WTC11 (cell line): ENCODE results near the gene SPATA6. TPM values are rescaled to one million over a fixed set of nuclear protein-coding genes. Genes with fewer than 3 reads are reported as not detected.

Experiments used
- ATAC-seq: fragments of 200-7000 bp; cut with Tn5 transposase; 2 replicates; pipeline ENCODE4 v1.10.0; 2021; ENCODE audit warnings: mild to moderate bottlenecking, moderate library complexity
- CTCF ChIA-PET: fragments of 300-600 bp; sonication (Branson Sonifier 250); formaldehyde crosslinking; loops from one replicate; lab custom pipeline; 2021; ENCODE audit warnings: antibody characterized with exemption; lab: Charles Lee
- POLR2A ChIA-PET: fragments of 350-600 bp; sonication (Branson Sonifier 250); formaldehyde crosslinking; loops from one replicate; lab custom pipeline; 2021; ENCODE audit warnings: antibody characterized with exemption; lab: Charles Lee
- DNase-seq: peaks from one replicate; pipeline ENCODE4 v3.0.0; 2021; ENCODE audit warnings: low spot score
- H3K27ac Mint-ChIP-seq: 2 replicates; pipeline ENCODE4 v1.8.0; 2021; ENCODE audit warnings: mixed read lengths
- H3K27me3 Mint-ChIP-seq: 2 replicates; pipeline ENCODE4 v1.8.0; 2021; ENCODE audit warnings: low read depth, mild to moderate bottlenecking, moderate library complexity, mixed read lengths
- H3K36me3 Mint-ChIP-seq: 2 replicates; pipeline ENCODE4 v1.8.0; 2021; ENCODE audit warnings: mixed read lengths
- H3K4me1 Mint-ChIP-seq: 2 replicates; pipeline ENCODE4 v1.8.0; 2022; ENCODE audit warnings: mixed read lengths
- H3K4me3 Mint-ChIP-seq: 2 replicates; pipeline ENCODE4 v1.8.0; 2021; ENCODE audit warnings: mild to moderate bottlenecking, moderate library complexity, mixed read lengths
- H3K9me3 Mint-ChIP-seq: 2 replicates; pipeline ENCODE4 v1.8.0; 2021; ENCODE audit warnings: mixed read lengths
- AR ChIP-seq: fragments of 250-450 bp; sonication (Bioruptor Pico); IDR thresholded peaks from 2 replicates; pipeline ENCODE4 v1.9.0; 2021; ENCODE audit warnings: mild to moderate bottlenecking
- E2F1 ChIP-seq: sonication (generic); formaldehyde crosslinking; IDR thresholded peaks from 2 replicates; pipeline ENCODE4 v1.8.0; 2022; ENCODE audit warnings: mild to moderate bottlenecking, missing genetic modification reagents
- ELF4 ChIP-seq: sonication (generic); formaldehyde crosslinking; IDR thresholded peaks from 2 replicates; pipeline ENCODE4 v1.8.1; 2022; ENCODE audit warnings: low read depth, mild to moderate bottlenecking, moderate library complexity, missing genetic modification reagents
- HMGA2 ChIP-seq: fragments of 250-450 bp; sonication (Bioruptor Pico); IDR thresholded peaks from 2 replicates; pipeline ENCODE4 v1.4.0; 2021; ENCODE audit warnings: mild to moderate bottlenecking, moderate library complexity
- IRF2 ChIP-seq: sonication (generic); formaldehyde crosslinking; IDR thresholded peaks from 2 replicates; pipeline ENCODE4 v1.8.0; 2022; ENCODE audit warnings: low read depth, missing genetic modification reagents, borderline replicate concordance
- NR1H2 ChIP-seq: sonication (generic); formaldehyde crosslinking; IDR thresholded peaks from 2 replicates; pipeline ENCODE4 v1.9.0; 2021; ENCODE audit warnings: mild to moderate bottlenecking, moderate library complexity, missing genetic modification reagents
- OVOL2 ChIP-seq: fragments of 250-450 bp; sonication (Bioruptor Pico); IDR thresholded peaks from 2 replicates; pipeline ENCODE4 v1.9.0; 2021; ENCODE audit warnings: mild to moderate bottlenecking, borderline replicate concordance
- RELA ChIP-seq: sonication (generic); formaldehyde crosslinking; IDR thresholded peaks from 2 replicates; pipeline ENCODE4 v1.8.1; 2022; ENCODE audit warnings: missing genetic modification reagents, mild to moderate bottlenecking, borderline replicate concordance
- TEAD4 ChIP-seq: sonication (generic); formaldehyde crosslinking; IDR thresholded peaks from 2 replicates; pipeline ENCODE4 v1.8.0; 2022; ENCODE audit warnings: mild to moderate bottlenecking, missing genetic modification reagents
- TP53 ChIP-seq: sonication (generic); formaldehyde crosslinking; IDR thresholded peaks from 2 replicates; pipeline ENCODE4 v1.8.1; 2023; ENCODE audit warnings: mild to moderate bottlenecking, missing genetic modification reagents
- USF1 ChIP-seq: sonication (generic); formaldehyde crosslinking; IDR thresholded peaks from 2 replicates; pipeline ENCODE4 v1.8.0; 2022; ENCODE audit warnings: mild to moderate bottlenecking, missing genetic modification reagents
- ZNF281 ChIP-seq: sonication (generic); formaldehyde crosslinking; IDR thresholded peaks from 2 replicates; pipeline ENCODE4 v1.8.0; 2023; ENCODE audit warnings: mild to moderate bottlenecking, missing genetic modification reagents
- ZNF396 ChIP-seq: fragments of 250-450 bp; sonication (Bioruptor Pico); IDR thresholded peaks from 2 replicates; pipeline ENCODE4 v1.8.0; 2021; ENCODE audit warnings: mild to moderate bottlenecking, moderate library complexity, borderline replicate concordance
- ZNF423 ChIP-seq: fragments of 250-450 bp; sonication (Bioruptor Pico); IDR thresholded peaks from 2 replicates; pipeline ENCODE4 v2.1.2; 2022; ENCODE audit warnings: mild to moderate bottlenecking, moderate library complexity
- ZNF671 ChIP-seq: fragments of 250-450 bp; sonication (Bioruptor Pico); IDR thresholded peaks from 2 replicates; pipeline ENCODE4 v1.8.0; 2021; ENCODE audit warnings: mild to moderate bottlenecking
- total RNA-seq: library from RNA; stranded (reverse); gene quantifications from 3 replicates; pipeline ENCODE4 v1.2.3, GENCODE V29; 2021
- TF ChIP-seq, protein P1 (sequence below): sonication (generic); formaldehyde crosslinking; IDR thresholded peaks from 2 replicates; pipeline ENCODE4 v1.8.1; 2023; ENCODE audit warnings: mild to moderate bottlenecking, missing genetic modification reagents
- TF ChIP-seq, protein P2 (sequence below): sonication (generic); formaldehyde crosslinking; IDR thresholded peaks from 2 replicates; pipeline ENCODE4 v1.8.1; 2022; ENCODE audit warnings: low read depth, mild to moderate bottlenecking, moderate library complexity, missing genetic modification reagents, borderline replicate concordance
- TF ChIP-seq, protein P3 (sequence below): sonication (generic); formaldehyde crosslinking; IDR thresholded peaks from 2 replicates; pipeline ENCODE4 v1.8.0; 2022; ENCODE audit warnings: mild to moderate bottlenecking, missing genetic modification reagents
- TF ChIP-seq, protein P4 (sequence below): fragments of 250-450 bp; sonication (Bioruptor Pico); conservative IDR thresholded peaks from 2 replicates; pipeline ENCODE4 v1.9.0; 2021; ENCODE audit warnings: mild to moderate bottlenecking
- TF ChIP-seq, protein P5 (sequence below): sonication (generic); formaldehyde crosslinking; IDR thresholded peaks from 2 replicates; pipeline ENCODE4 v1.8.1; 2023; ENCODE audit warnings: mild to moderate bottlenecking, missing genetic modification reagents, moderate library complexity

The SPATA6 gene
- total RNA-seq, 1 experiment from 2014 or later, result 17.7 TPM

DNA sequence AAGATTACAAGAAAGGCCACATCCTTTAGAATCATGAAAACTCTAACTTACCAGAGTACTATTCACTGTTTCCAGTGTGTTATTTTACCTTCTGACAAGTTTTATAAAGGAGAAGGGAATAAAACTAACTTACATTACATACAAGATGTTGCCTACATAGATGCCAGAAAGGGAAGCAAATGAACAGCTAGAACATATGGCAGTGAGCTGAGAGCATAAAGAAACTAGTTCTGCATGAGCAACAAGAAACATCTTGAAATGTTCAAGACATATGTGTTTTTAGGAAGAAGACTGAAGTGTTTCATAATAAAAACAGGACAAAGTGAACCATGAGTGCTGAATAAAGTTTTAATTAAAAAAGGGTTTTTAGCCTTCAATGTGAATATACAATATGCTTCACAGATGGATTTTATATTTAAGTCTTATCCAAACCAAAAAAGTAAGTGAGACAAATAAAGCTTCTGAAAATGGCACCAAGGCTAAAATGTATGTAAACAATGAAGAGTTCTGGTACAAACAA is 210.1 kb downstream of the SPATA6 start:
- Mint-ChIP-seq H3K9me3 (peaks cover 12% of the 10 kb centered on the region), H3K36me3 (no peaks in the 10 kb centered on the region; the same call in 1 of the 2 replicates), H3K27me3 (no peaks in the 10 kb centered on the region; the same call in 1 of the 2 replicates), H3K4me1 (no peaks in the 10 kb centered on the region), H3K4me3 (no peak overlapping the region), H3K27ac (no peak overlapping the region)
- ChIA-PET CTCF (no interaction called here), POLR2A (no interaction called here)
- DNase-seq (no peak), ATAC-seq (no peak)
- TF ChIP-seq ZNF423 (CRISPR knock-in tag), result no peak
- no peak for TF ChIP-seq HMGA2
- no peak for TF ChIP-seq TEAD4
- TF ChIP-seq, protein P1, sequence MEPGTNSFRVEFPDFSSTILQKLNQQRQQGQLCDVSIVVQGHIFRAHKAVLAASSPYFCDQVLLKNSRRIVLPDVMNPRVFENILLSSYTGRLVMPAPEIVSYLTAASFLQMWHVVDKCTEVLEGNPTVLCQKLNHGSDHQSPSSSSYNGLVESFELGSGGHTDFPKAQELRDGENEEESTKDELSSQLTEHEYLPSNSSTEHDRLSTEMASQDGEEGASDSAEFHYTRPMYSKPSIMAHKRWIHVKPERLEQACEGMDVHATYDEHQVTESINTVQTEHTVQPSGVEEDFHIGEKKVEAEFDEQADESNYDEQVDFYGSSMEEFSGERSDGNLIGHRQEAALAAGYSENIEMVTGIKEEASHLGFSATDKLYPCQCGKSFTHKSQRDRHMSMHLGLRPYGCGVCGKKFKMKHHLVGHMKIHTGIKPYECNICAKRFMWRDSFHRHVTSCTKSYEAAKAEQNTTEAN (CRISPR knock-in tag), result no peak
- TF ChIP-seq, protein P2, sequence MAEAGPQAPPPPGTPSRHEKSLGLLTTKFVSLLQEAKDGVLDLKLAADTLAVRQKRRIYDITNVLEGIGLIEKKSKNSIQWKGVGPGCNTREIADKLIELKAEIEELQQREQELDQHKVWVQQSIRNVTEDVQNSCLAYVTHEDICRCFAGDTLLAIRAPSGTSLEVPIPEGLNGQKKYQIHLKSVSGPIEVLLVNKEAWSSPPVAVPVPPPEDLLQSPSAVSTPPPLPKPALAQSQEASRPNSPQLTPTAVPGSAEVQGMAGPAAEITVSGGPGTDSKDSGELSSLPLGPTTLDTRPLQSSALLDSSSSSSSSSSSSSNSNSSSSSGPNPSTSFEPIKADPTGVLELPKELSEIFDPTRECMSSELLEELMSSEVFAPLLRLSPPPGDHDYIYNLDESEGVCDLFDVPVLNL (CRISPR knock-in tag), result no peak
- no peak for TF ChIP-seq USF1
- TF ChIP-seq, protein P3, sequence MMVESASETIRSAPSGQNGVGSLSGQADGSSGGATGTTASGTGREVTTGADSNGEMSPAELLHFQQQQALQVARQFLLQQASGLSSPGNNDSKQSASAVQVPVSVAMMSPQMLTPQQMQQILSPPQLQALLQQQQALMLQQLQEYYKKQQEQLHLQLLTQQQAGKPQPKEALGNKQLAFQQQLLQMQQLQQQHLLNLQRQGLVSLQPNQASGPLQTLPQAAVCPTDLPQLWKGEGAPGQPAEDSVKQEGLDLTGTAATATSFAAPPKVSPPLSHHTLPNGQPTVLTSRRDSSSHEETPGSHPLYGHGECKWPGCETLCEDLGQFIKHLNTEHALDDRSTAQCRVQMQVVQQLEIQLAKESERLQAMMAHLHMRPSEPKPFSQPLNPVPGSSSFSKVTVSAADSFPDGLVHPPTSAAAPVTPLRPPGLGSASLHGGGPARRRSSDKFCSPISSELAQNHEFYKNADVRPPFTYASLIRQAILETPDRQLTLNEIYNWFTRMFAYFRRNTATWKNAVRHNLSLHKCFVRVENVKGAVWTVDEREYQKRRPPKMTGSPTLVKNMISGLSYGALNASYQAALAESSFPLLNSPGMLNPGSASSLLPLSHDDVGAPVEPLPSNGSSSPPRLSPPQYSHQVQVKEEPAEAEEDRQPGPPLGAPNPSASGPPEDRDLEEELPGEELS (CRISPR knock-in tag), result no peak
- no peak for TF ChIP-seq ZNF396 (CRISPR knock-in tag)
- TF ChIP-seq ELF4 (CRISPR knock-in tag), result no peak

DNA sequence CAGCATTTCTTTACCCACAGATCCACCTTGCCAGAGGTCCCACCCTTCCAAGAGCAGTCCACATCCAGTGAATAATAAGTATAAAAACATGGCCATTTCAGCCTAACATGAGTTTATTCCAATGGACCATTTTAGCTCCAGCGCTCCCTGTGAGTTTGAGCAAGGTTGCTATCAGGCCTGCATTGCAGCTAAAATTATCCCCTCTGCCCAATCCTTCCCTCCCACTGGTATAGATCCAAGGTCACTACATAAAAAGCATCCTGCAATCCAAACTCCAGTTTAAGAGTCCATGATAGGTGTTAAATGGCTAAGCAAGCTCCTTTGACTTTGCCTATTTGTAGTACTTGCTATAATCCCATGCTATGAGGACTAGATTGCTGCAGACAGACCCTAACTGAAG is 213.9 kb downstream of the SPATA6 start:
- POLR2A ChIA-PET, result no interaction called here
- Mint-ChIP-seq H3K36me3 (no peaks in the 10 kb centered on the region), H3K4me3 (no peak overlapping the region), H3K27ac (no peak overlapping the region), H3K9me3 (no peaks in the 10 kb centered on the region), H3K4me1 (no peaks in the 10 kb centered on the region), H3K27me3 (no peaks in the 10 kb centered on the region; the same call in 1 of the 2 replicates)
- CTCF ChIA-PET, result interaction anchor here (0.9 kb wide), 1 partner anchor 273 kb away, joined by 3 read pairs; no protein-coding TSS in a partner anchor
- no peak for DNase-seq
- ATAC-seq, result no peak
- no peak for TF ChIP-seq ZNF671 (CRISPR knock-in tag)
- TF ChIP-seq, protein P4, sequence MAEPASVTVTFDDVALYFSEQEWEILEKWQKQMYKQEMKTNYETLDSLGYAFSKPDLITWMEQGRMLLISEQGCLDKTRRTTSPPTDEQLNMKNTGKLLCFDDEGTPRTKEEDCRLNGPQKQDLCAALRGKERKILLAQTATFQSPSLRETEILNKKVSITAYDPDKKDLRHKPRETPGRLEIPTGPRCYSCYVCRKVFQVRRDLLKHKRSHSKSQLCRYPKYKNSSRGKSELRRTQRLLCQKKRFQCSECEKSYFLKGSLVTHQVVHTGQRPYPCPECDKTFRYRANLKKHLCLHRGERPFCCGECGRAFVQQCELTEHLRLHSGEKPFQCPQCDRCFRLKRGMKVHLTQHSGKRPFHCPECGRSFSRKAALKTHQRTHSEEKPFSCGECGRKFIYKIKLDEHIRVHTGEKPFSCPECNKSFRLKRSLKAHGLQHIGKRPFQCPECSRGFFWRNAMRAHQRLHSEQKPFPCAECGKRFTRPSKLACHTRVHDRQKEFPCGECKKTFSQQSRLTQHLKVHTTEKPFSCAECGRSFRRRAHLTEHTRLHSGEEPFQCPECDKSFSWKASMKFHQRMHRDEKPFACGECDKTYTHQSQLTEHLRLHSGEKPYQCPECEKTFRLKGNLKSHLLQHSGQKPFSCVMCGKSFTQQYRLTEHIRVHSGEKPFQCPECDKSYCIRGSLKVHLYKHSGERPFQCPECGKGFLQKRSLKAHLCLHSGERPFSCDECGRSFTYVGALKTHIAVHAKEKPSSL (CRISPR knock-in tag), result no peak
- TF ChIP-seq ZNF281 (CRISPR knock-in tag), result no peak
- TF ChIP-seq AR, result no peak
- no peak for TF ChIP-seq E2F1 (CRISPR knock-in tag)
- TF ChIP-seq, protein P5, sequence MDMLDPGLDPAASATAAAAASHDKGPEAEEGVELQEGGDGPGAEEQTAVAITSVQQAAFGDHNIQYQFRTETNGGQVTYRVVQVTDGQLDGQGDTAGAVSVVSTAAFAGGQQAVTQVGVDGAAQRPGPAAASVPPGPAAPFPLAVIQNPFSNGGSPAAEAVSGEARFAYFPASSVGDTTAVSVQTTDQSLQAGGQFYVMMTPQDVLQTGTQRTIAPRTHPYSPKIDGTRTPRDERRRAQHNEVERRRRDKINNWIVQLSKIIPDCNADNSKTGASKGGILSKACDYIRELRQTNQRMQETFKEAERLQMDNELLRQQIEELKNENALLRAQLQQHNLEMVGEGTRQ (CRISPR knock-in tag), result no peak
- TF ChIP-seq IRF2 (CRISPR knock-in tag), result no peak
- no peak for TF ChIP-seq RELA (CRISPR knock-in tag)
- TF ChIP-seq TP53 (CRISPR knock-in tag), result no peak
- no peak for TF ChIP-seq NR1H2 (CRISPR knock-in tag)
- TF ChIP-seq OVOL2, result no peak
